Measurements from ENCODE around the gene EZH2.

- TF ChIP-seq CTCF (IDR thresholded peaks at IDR 0.05; ENCODE audit: poor library complexity) (no peak), EZH2phosphoT487 (IDR thresholded peaks at IDR 0.05; ENCODE audit: low read depth, severe bottlenecking, unreplicated experiment) (no peak)
Measured at GRCh38 chr7:148893071-148893470, 9.0 kb upstream of the EZH2 start.

Data from hepatocyte (in vitro differentiated cells).